Naive thymus-derived CD4-positive, alpha-beta T cell (primary cell): ENCODE data around the gene DPP6. TPM values are rescaled to one million over a fixed set of nuclear protein-coding genes. Genes with fewer than 3 reads are reported as not detected.

ENCODE experiments used
- ATAC-seq: fragments of 150-1000 bp; cut with Tn5 transposase; 2 replicates; pipeline ENCODE4 v1.10.0; 2021; ENCODE audit warnings: mild to moderate bottlenecking, moderate library complexity
- CTCF ChIA-PET: fragments of 350-600 bp; sonication (Branson Sonifier 250); formaldehyde crosslinking; loops from one replicate; lab custom pipeline; 2021; ENCODE audit warnings: antibody characterized with exemption; lab: Charles Lee
- POLR2A ChIA-PET: fragments of 350-600 bp; sonication (Branson Sonifier 250); formaldehyde crosslinking; loops from one replicate; lab custom pipeline; 2021; ENCODE audit warnings: antibody characterized with exemption, inconsistent platforms; lab: Charles Lee
- DNase-seq, 9 donors: peaks; one replicate each; pipeline versions ENCODE4 v3.0.0 to v3.0.0-alpha.2; 2020 to 2022; ENCODE audit warnings: mixed read lengths in 1 of 9
- H3K27ac ChIP-seq: one replicate; pipeline ENCODE4 v1.7.0; 2013; ENCODE audit warnings: mild to moderate bottlenecking, low read depth, low read length, moderate library complexity
- H3K27me3 ChIP-seq, 2 donors: one replicate each; pipeline ENCODE4 v1.7.0; 2013; ENCODE audit warnings: low read length in 2 of 2, mild to moderate bottlenecking in 2 of 2, moderate library complexity in 2 of 2; ENCODE audit not compliant: control insufficient read depth in 2 of 2, insufficient read depth in 2 of 2
- H3K36me3 ChIP-seq, 3 experiments: 1 replicate in 2 of 3; 2 replicates in 1 of 3; pipeline ENCODE4 v1.7.0; 2013; ENCODE audit warnings: low read length in 3 of 3, mild to moderate bottlenecking in 3 of 3, moderate library complexity in 1 of 3; ENCODE audit not compliant: insufficient read depth in 3 of 3, control insufficient read depth in 2 of 3
- H3K4me1 ChIP-seq, 2 donors: one replicate each; pipeline ENCODE4 v1.7.0; 2013; ENCODE audit warnings: low read length in 2 of 2, mild to moderate bottlenecking in 2 of 2, moderate library complexity in 1 of 2; ENCODE audit not compliant: control insufficient read depth in 2 of 2, insufficient read depth in 2 of 2
- H3K4me3 ChIP-seq: 2 replicates; pipeline ENCODE4 v1.7.0; 2013; ENCODE audit warnings: mild to moderate bottlenecking, low read length
- H3K9me3 ChIP-seq, 3 experiments: 1 replicate in 2 of 3; 2 replicates in 1 of 3; pipeline ENCODE4 v1.7.0; 2013; ENCODE audit warnings: low read length in 3 of 3; ENCODE audit not compliant: control insufficient read depth in 2 of 3
- H3K27ac Mint-ChIP-seq, 9 donors: one replicate each; pipeline ENCODE4 v1.8.0; 2020 to 2022; ENCODE audit warnings: mixed read lengths in 9 of 9, mild to moderate bottlenecking in 8 of 9, moderate library complexity in 5 of 9, inconsistent platforms in 2 of 9
- H3K27me3 Mint-ChIP-seq, 5 donors: one replicate each; pipeline ENCODE4 v1.8.0; 2021 to 2022; ENCODE audit warnings: mixed read lengths in 5 of 5, mild to moderate bottlenecking in 1 of 5
- H3K36me3 Mint-ChIP-seq, 5 donors: one replicate each; pipeline ENCODE4 v1.8.0; 2020 to 2022; ENCODE audit warnings: mixed read lengths in 5 of 5, mild to moderate bottlenecking in 3 of 5, inconsistent platforms in 1 of 5
- H3K4me1 Mint-ChIP-seq, 7 donors: one replicate each; pipeline ENCODE4 v1.8.0; 2020 to 2022; ENCODE audit warnings: mixed read lengths in 7 of 7, mild to moderate bottlenecking in 3 of 7, inconsistent platforms in 1 of 7
- H3K4me3 Mint-ChIP-seq, 10 donors: one replicate each; pipeline ENCODE4 v1.8.0; 2020 to 2022; ENCODE audit warnings: mild to moderate bottlenecking in 10 of 10, mixed read lengths in 10 of 10, moderate library complexity in 6 of 10, inconsistent platforms in 2 of 10
- H3K9me3 Mint-ChIP-seq, 11 donors: one replicate each; pipeline ENCODE4 v1.8.0; 2020 to 2022; ENCODE audit warnings: mixed read lengths in 11 of 11, mild to moderate bottlenecking in 4 of 11, inconsistent platforms in 1 of 11, moderate library complexity in 1 of 11
- intact Hi-C, 2 donors: fragments of 100-400 bp; cut with micrococcal nuclease; formaldehyde crosslinking; loops; one replicate each; pipeline ENCODE4 v1.15.1; 2023
- polyA plus RNA-seq, 2 donors: library from polyadenylated mRNA; unstranded; fragments of 300-500 nt; fragmentation: Illumina TruSeq; gene quantifications; one replicate each; pipeline ENCODE4 v1.2.3, GENCODE V29; 2021
- total RNA-seq, 6 experiments: library from RNA in 5 of 6; stranded (reverse) in 5 of 6; gene quantifications; 1 replicate in 5 of 6; 2 replicates in 1 of 6; pipeline ENCODE4 v1.2.3 and lab custom pipeline; 2021 to 2026

Gene DPP6
- total and polyA plus RNA-seq, 7 experiments from 2014 or later = not detected

- no peaks in the 10 kb centered on the region for H3K9me3 ChIP-seq
- H3K27me3 Mint-ChIP-seq = peaks cover 15 to 67% (median 30%) of the 10 kb centered on the region in 5 donors
- H3K27ac Mint-ChIP-seq = no peak overlapping the region
- H3K4me1 ChIP-seq = no peaks in the 10 kb centered on the region
- no peaks in the 10 kb centered on the region for H3K36me3 Mint-ChIP-seq
- H3K4me3 Mint-ChIP-seq = no peak overlapping the region
- POLR2A ChIA-PET = no interaction called here
- H3K27ac ChIP-seq = no peak overlapping the region
- no peak overlapping the region for H3K4me3 ChIP-seq
- H3K27me3 ChIP-seq = no peaks in the 10 kb centered on the region
- ATAC-seq (no peak), DNase-seq (no peak)
- H3K4me1 Mint-ChIP-seq = peaks cover 0 to 5% (median 0%) of the 10 kb centered on the region in 7 donors
- intact Hi-C loops = no loop called here
- peaks cover 0 to 7% (median 0%) of the 10 kb centered on the region in 11 donors for H3K9me3 Mint-ChIP-seq
- no peaks in the 10 kb centered on the region for H3K36me3 ChIP-seq
- CTCF ChIA-PET = no interaction called here
These were observed 819.3 kb downstream of the DPP6 start for GRCh38 chr7:154871507-154871906.

GRCh38 chr7:154871928-154872750 is 819.9 kb downstream of the DPP6 start:
- Mint-ChIP-seq H3K36me3 (no peaks in the 10 kb centered on the region), H3K4me3 (no peak overlapping the region), H3K27ac (no peak overlapping the region), H3K4me1 (peaks cover 0 to 5% (median 0%) of the 10 kb centered on the region in 7 donors), H3K27me3 (peaks cover 14 to 67% (median 24%) of the 10 kb centered on the region in 5 donors), H3K9me3 (peaks cover 0 to 7% (median 0%) of the 10 kb centered on the region in 11 donors)
- no peaks in the 10 kb centered on the region for H3K27me3 ChIP-seq
- H3K27ac ChIP-seq = no peak overlapping the region
- H3K9me3 ChIP-seq = no peaks in the 10 kb centered on the region
- no peak overlapping the region for H3K4me3 ChIP-seq
- H3K36me3 ChIP-seq = no peaks in the 10 kb centered on the region
- intact Hi-C loops = no loop called here
- DNase-seq (no peak), ATAC-seq (no peak)
- POLR2A ChIA-PET = no interaction called here
- H3K4me1 ChIP-seq = no peaks in the 10 kb centered on the region
- CTCF ChIA-PET = no interaction called here

GRCh38 chr7:154872811-154873499 is 820.8 kb downstream of the DPP6 start:
- Mint-ChIP-seq H3K9me3 (peaks cover 0 to 7% (median 0%) of the 10 kb centered on the region in 11 donors), H3K4me1 (peaks cover 0 to 5% (median 0%) of the 10 kb centered on the region in 7 donors), H3K4me3 (no peak overlapping the region), H3K27me3 (peaks cover 11 to 61% (median 21%) of the 10 kb centered on the region in 5 donors), H3K36me3 (no peaks in the 10 kb centered on the region), H3K27ac (no peak overlapping the region)
- Histone ChIP-seq H3K4me1 (no peaks in the 10 kb centered on the region), H3K27me3 (no peaks in the 10 kb centered on the region), H3K4me3 (no peak overlapping the region), H3K27ac (no peak overlapping the region), H3K9me3 (no peaks in the 10 kb centered on the region), H3K36me3 (no peaks in the 10 kb centered on the region)
- intact Hi-C loops = no loop called here
- DNase-seq (no peak), ATAC-seq (no peak)
- POLR2A ChIA-PET = no interaction called here
- CTCF ChIA-PET = no interaction called here

GRCh38 chr7:154873500-154874121 is 821.4 kb downstream of the DPP6 start:
- Histone ChIP-seq H3K27ac (no peak overlapping the region), H3K4me1 (no peaks in the 10 kb centered on the region), H3K36me3 (no peaks in the 10 kb centered on the region), H3K9me3 (no peaks in the 10 kb centered on the region), H3K27me3 (no peaks in the 10 kb centered on the region), H3K4me3 (no peak overlapping the region)
- no peak overlapping the region for H3K4me3 Mint-ChIP-seq
- DNase-seq = no peak
- peaks cover 0 to 3% (median 0%) of the 10 kb centered on the region in 7 donors for H3K4me1 Mint-ChIP-seq
- intact Hi-C loops = no loop called here
- POLR2A ChIA-PET = no interaction called here
- no peak overlapping the region for H3K27ac Mint-ChIP-seq
- H3K9me3 Mint-ChIP-seq = peaks cover 0 to 3% (median 0%) of the 10 kb centered on the region in 11 donors
- CTCF ChIA-PET = no interaction called here
- ATAC-seq = no peak
- H3K36me3 Mint-ChIP-seq = no peaks in the 10 kb centered on the region
- peaks cover 6 to 57% (median 16%) of the 10 kb centered on the region in 5 donors for H3K27me3 Mint-ChIP-seq

- no peak overlapping the region for H3K27ac Mint-ChIP-seq
- Histone ChIP-seq H3K36me3 (no peaks in the 10 kb centered on the region), H3K4me3 (no peak overlapping the region), H3K27me3 (no peaks in the 10 kb centered on the region), H3K4me1 (no peaks in the 10 kb centered on the region), H3K27ac (no peak overlapping the region), H3K9me3 (no peaks in the 10 kb centered on the region)
- H3K9me3 Mint-ChIP-seq = peaks cover 0 to 3% (median 0%) of the 10 kb centered on the region in 11 donors
- ATAC-seq (no peak), DNase-seq (no peak)
- peaks cover 0 to 50% (median 12%) of the 10 kb centered on the region in 5 donors for H3K27me3 Mint-ChIP-seq
- H3K36me3 Mint-ChIP-seq = no peaks in the 10 kb centered on the region
- ChIA-PET POLR2A (no interaction called here), CTCF (no interaction called here)
- intact Hi-C loops = no loop called here
- no peaks in the 10 kb centered on the region for H3K4me1 Mint-ChIP-seq
- H3K4me3 Mint-ChIP-seq = no peak overlapping the region
These were observed 822.4 kb downstream of the DPP6 start for GRCh38 chr7:154874409-154875113.

GRCh38 chr7:154875297-154875696 is 823.1 kb downstream of the DPP6 start:
- H3K36me3 ChIP-seq = no peaks in the 10 kb centered on the region
- intact Hi-C loops = no loop called here
- Mint-ChIP-seq H3K9me3 (peaks cover 0 to 3% (median 0%) of the 10 kb centered on the region in 11 donors), H3K4me1 (no peaks in the 10 kb centered on the region), H3K27ac (no peak overlapping the region), H3K36me3 (no peaks in the 10 kb centered on the region), H3K27me3 (peaks cover 0 to 55% (median 12%) of the 10 kb centered on the region in 5 donors), H3K4me3 (no peak overlapping the region)
- no peaks in the 10 kb centered on the region for H3K27me3 ChIP-seq
- H3K27ac ChIP-seq = no peak overlapping the region
- ChIA-PET POLR2A (no interaction called here), CTCF (no interaction called here)
- DNase-seq (no peak), ATAC-seq (no peak)
- no peaks in the 10 kb centered on the region for H3K4me1 ChIP-seq
- H3K4me3 ChIP-seq = no peak overlapping the region
- H3K9me3 ChIP-seq = no peaks in the 10 kb centered on the region
